ENCODE data around the gene SLC22A4.

The SLC22A4 gene

DNA sequence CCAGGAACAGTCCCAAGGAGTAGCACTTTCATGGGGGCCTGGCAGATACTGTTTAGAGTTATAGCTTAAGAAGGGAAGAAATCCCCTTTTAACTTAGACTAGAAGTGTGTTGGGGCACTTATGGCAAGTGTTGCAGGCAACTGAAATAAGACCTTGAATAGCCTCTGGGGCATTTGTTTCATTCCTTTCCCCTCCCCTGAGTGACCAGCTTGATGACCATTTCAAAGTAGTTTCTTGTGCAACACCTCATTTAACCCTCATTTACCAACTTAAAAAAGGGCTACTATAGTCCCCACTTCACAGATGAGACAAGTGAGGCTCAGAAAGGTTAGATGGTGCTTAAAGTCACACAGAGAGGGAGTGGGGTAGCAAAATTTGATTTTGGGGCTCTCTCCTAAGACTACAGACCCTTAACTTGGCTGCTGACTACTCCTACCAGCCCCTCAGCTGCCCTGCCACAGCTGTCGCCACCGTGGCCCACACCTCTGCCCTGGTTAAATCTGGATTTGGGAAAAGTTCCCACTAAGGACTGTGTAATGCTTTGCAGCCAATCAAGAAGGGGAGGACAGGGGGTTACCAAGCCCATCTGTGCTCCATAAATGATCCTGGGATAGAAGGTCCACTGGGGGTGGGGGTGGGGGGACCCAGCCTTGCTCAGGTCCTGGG is 31.2 kb upstream of the SLC22A4 start:
- no peak for DNase-seq (ENCODE audit: low read depth)

DNA sequence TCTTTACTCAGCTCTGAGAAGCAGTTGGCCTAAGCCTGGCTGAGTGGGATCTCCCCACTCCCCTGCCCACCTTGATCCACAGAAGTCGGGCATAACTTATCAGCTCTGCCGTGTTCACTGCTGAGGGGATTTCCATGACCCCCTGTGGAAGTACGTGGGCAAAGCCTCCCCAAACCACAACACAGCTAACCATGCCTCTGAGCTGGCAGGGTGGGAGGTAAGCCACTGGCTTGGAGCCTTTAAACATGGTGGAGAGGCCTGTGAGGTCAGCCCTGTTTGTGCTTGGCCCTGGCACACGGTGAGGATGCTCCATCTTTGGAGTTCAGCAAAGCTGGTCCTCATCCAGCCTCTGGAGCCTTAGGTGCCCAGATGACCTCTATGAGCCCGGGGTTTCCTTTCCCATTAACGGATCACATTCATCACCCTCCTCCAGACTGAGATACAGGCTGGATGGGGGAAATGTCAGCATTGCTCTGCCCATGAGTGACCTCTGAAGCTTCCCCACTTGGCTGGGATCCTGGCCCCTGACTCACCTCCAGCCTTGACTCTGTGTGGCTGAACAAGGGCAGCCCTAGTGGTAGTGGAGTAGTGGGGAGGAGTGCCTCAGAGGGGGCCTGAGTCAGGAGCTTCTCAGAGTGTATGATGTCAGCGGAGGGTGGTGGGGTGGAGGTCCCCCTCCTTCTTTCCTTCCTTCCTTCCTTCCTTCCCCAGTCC is 30.5 kb upstream of the SLC22A4 start:
- DNase-seq (ENCODE audit: low read depth) = peak; percentile 88

DNA sequence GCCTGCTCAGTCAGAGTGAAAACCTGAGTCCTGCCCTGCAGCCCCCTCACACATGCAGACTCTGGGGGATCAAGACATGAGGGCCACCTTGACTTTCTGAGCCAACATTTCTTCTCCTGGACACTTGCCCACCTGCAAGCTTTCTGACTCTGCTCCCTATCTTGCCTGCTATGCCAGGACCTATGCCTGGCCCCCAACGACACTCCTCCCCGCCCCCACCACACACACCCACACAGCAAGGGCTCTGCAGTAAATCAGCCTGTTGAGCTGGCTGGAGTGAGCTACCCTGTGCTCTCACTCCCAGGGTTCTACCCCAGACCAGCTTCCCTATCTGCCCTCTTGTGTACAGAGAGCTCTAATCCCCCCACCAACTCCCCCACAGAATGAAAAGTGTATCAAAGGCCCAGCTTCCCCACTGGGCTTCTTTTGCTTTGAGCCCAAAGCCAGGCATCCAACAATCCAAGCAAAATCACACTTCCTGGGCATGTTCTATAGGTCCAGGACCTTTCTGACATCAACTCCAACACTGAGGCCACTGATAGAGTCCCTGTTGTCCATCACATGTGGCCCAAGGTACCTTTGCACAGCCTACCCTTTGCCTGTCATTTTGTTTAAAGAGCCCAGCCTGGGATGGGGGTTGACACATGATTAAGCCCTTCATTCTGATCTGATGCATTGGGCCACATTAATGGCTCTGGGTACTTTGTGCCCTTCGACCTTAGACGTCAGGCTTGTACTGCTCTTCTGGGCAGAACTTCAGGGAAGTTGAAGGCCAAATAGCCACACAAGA is 29.5 kb upstream of the SLC22A4 start:
- no peak for DNase-seq (ENCODE audit: low read depth)

DNA sequence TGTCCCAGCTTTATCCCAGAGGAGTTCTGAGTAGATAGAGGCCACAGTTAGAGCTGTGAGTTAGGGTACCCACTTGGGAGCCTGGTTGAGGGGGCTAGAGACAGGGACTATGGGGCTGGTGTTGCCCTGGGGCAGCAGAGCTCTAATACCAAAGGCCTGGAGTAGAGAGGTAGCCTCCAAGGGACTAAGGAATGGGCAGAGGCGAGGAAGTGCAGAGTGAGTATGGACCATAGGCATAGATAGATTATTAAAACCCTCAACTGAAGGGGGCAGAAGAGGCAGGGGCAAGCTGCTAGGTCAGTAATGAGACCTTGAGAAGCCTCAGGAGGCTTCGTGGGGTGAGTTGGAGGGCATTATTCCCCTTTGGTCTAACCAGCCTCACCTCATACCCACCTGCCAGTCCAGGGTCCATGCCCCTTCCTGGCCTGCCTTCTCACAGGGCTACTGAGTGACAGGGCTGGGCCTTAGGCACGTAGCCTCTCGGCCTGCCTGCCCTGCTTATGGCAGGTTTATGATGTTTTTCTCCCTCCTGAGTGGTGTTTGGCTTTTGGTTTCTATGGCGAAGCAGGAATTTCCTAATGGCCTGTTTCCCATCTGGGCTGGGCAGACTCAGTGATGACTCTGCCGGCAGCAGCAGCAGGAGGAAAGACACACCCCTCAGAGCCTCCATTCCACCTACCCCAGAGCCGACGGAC is 28.7 kb upstream of the SLC22A4 start:
- peak; percentile 94 for DNase-seq (ENCODE audit: low read depth)

DNA sequence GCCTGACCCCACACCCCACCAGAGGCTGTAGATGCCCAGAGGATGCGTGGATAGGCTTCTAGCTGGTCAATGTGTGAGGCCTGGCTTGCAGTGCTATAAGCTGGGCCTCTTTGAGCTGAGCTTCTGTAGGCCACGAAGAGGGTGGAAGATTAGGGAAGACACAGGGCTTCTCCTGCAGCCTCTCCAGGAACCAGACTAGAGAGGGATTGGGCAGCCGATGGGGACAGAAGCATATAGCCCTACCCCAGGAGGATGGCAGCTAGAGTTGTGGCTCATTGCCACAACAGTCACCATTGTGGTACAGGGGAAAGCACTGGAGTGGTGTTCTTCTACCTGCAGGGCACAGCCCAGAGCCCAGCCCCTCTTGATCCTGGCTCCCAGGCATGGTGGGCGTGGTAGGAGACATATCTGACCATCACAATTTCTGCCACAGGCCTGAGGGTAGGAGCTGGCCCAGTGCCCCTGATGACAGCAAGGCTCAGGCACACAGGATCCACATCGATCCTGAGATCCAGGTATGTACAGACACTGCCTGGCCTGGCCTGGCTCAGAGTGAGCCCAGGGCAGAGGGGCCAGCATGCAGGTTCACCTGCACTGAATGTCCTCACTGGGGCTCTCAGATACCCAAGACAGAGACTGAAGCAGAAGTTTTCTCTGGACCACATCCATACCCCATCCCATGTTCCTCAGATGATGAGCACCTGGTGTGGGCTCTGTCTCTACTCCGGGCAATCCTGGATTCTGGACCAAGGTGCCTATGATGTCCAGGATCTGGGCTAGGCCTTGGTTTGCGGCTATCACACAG is 28.0 kb upstream of the SLC22A4 start:
- DNase-seq (ENCODE audit: low read depth) = no peak

DNA sequence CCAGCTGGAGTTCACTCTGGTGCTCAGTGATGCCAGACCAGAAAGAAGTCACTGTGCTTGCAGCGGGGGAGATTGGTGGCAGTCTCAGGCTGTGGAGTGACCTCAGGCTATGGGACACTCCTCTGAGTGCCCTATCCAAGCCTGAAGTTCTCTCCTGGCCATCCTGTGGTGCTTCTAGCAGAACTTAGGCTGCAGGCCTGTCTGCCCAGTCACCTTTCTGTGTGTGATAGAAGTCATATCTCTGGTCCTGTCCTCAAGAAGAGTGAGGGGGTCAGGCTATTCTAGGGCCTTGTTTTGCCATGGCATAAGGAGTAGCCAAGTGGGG is 27.4 kb upstream of the SLC22A4 start:
- DNase-seq (ENCODE audit: low read depth) = no peak

DNA sequence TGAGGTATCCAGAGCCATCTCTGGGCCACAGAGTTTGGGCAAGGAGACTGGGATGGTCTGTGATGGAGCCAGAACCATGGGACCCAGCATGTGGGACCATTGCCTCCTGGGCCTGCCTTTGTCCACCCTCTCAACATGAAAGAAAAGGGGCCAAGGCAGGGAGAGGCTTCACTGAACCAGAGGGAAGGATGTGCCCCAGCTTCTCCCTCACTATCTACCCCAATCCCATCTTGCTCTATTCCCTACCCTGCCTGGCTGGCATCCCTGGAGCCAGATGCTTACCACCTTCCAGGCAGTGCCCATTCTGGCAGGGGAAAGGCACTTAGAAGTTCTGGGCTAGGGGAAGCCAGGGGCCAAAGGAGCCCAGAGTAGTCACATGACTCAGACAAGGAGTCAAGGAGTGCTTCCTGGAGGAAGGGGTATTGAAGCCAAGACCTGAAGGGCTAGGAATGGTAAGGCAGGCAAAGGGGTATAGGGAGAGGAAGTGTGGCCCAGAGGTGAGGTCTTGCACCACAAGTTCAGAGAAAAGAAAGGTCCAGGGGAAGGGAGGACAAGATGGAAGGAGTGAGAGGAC is 26.9 kb upstream of the SLC22A4 start:
- no peak for DNase-seq (ENCODE audit: low read depth)

DNA sequence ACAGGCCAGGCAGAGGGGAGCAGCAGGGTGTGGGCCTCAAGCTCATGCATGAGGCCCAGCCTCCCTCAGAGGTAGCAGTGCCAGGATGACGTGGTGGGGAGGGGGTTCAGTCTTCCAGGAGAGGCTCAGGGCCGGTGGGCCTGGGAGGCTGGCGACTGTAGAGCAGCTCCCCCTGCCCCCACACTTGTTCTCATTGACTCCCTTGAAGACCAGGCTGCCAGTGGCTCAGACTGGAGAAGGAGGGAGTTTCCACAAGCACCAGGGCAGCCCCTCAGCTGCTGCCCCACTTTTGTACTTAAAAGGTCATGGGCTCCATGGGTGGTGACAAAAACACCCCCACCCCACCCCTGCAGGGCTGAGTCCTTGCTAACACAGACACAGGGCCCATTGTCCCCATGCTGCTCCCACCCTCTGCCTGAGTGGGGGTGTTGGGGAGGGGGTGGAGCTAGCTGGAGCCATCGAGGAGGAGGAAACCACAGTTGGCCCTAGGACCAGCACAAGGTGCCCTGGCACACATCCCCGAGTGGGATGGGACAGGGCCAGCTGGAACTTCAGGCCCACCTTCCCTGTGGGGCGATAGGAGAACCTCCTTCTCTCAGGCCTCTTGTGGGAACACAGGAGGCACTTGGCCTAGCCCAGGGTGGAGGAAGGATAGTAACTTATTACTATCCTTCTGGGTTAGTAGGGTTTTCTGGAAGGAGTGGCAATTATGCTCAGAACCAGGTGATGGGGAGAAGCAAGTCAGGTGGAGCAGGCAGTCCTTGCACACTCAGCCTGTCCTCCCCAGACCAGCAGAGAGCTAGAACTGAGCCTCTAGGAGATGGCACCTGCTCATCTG is 26.0 kb upstream of the SLC22A4 start:
- DNase-seq (ENCODE audit: low read depth) = no peak

DNA sequence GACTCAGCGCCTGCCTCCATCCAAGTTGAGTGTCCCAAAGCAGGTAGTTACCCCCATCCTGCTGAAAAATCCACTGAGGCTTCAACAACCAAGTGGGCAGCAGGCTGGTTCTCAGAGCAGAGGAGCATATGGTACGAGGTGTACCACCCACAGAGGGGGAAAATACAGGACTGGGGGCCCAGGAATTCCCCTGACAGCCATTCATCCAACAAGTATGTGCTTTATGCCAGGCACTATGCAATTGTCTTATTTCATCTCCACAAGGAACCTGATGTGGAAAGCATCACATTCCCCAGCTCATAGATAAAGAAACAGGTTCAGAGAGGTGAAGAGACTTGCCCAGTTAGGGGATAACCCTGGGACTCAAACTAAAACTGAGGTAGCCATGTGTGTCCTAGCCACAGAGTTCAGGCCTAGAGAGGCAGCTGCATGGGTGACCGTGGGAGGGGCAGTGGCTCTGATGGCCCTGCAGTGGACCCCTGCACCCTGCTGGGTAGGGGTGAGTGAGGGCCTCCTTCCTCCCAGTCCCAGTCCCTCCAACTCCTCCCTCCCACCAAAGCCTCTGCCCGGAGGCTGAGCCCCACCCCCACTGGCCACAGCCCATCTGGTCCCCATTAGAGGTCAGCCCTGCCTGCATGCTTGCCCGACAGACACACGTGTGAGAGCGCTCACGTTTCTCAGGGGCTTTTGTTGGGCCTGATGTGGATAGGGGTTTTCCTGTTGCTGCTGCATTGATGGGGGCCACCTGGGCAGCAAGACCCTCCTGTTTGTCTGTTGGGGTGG is 25.2 kb upstream of the SLC22A4 start:
- no peak for DNase-seq (ENCODE audit: low read depth)

DNA sequence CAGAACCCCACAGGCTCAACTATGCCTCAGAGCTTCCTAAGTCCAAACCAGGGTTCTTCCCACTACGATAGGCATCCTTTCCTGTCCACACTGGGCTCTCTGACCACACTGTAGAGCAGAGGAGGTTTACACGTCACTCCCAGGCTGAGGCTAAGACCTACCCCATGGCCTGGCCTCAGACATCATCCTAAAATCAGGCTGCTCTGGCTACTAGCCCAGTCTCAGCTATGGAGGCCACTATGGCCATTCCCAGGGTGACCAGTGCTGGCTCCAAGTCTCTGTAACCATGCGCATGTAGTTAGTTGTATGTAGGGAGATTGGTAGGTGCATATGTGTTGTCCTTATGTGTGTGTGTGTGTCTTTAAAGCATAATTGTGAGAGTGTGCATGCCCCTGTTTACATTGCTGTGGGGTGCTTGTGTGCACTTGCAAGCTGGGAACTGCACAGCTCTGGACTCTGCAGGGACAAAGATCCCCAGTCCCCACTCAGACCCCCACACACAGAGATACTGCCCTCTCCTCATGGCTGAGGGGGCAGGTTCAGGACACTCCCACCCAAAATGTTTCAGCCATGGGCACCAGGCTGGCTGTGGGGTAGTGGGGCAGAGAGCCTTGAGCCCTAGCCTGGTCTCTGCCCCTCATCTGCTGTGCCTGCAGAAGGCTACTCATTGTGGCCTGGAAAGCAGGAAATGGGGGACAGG is 24.4 kb upstream of the SLC22A4 start:
- DNase-seq (ENCODE audit: low read depth) = no peak

DNA sequence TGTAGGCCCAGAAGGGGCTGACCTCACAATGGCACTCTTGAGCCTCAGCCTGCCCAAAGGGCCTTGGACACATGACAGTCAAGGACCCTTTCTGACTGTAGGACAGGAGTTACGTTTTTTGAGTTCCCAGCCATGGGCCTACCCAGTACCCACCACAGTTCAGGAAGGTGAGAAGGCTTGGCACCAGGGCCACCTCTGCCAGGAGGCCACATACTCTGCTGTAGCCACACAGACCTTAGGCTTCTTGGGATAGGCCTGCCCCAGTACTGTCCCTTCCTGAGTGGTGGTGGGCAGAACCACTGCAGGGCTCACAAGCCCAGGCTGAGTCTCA is 23.9 kb upstream of the SLC22A4 start:
- DNase-seq (ENCODE audit: low read depth) = no peak

DNA sequence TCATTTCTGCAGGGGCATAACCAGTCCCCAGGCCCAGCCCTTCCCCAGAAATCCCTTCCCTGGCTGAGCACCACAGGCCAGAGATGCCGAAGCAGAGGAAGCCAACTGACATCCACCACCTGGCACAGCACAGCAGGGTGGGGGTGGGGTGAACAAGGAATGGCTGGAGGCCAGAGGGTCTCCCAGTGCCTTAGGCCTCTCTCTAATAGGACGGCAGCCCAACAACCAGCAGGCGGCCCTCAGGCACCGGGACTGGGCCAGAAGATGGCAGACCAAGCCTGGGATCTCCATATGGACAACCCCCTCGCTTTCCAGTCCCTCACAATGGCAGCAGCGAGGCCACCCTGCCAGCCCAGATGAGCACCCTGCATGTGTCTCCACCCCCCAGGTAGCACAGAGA is 23.5 kb upstream of the SLC22A4 start:
- no peak for DNase-seq (ENCODE audit: low read depth)

DNA sequence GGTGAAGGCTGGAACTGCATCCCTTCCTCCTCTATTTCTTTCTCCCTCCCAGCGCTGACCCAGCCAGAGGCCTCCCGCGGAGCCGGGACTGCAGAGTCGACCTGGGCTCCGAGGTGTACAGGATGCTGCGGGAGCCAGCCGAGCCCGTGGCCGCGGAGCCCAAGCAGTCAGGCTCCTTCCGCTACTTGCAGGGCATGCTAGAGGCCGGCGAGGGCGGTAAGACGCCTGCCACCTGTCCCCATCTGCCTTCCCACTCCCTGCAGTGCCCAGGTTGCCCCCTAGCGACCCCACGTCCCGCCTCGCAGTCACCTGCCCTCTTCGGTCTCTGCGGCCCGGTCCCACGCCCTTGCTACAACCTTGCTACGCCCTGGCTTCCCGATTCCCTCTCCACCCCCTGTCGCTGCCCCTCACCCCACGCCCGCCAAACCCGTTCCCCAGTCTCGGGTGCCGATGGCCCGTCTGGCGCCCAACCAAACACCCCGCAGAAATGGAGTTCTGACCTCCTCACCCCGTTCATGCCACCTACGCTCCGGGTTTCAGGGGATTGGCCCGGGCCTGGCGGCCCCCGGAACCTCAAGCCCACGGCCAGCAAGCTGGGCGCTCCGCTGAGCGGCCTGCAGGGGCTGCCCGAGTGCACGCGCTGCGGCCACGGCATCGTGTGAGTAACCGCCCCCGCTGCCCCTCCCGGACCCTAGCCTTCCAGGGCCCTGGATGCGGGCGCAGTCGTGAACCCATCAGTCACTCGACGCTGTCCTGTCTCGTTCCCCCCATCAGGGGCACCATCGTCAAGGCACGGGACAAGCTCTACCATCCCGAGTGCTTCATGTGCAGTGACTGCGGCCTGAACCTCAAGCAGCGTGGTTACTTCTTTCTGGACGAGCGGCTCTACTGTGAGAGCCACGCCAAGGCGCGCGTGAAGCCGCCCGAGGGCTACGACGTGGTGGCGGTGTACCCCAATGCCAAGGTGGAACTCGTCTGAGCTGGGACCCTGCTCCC is 22.6 kb upstream of the SLC22A4 start:
- no peak for DNase-seq (ENCODE audit: low read depth)

DNA sequence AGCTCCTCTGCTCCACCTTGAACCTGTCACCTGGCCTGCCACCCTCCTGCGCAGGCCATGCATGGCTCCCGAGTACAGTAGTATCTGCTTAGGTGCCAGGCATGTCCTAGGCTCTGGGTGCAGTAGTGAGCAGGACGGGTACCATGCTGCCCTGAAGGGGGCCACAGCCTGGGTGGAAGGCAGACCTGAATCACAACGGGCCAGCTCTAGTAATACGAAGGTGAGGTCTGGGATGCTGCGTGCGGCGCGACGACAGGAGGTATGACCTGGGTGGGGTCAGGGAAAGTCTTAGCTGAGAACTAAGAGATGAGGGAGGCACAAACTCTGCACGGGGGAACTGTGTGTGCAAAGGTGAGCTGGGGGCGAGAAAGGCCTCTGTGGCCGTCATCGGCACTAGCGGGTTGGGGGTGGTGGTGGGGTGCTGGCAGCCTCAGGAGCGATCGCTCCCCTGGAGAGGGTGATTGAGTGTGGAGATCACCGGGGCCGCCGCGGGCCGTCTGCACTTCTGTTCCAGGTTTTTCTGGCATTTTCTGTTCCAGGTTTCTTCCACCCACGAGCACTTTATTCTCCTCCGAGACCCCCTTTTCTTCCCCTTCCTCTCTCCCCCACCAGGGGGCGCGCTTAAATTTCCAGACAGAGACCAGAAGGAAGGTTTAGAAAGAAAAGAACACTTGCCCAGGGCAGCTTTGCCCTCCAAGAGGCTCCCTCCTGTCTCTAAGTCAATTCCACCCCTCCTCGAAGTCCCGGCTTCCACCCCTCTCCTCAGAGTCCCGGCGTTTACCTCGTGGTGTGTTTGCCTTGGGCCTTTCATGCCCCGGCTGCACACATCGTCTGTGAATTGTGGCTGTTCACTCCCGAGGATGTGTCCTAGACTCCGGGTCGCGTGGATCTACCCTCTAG is 21.6 kb upstream of the SLC22A4 start:
- no peak for DNase-seq (ENCODE audit: low read depth)

DNA sequence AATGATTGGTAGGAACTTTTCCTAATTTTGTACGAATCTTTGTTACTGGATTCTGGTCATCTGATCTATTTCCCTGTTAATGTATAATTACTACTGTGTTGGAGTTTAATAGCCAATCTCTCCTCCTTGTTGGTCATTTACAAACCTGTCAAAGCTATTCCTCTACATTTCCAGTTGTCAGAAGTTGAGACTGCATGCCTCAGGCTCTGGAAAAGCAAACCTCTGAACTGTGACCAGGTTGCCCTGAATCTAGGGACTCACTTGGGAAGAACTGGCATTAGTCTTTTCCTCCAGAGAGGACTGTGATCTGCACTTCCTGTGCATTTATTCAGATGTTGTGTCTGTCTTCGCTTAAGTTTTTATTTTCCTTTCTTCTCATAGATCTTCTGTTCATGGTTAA is 20.6 kb upstream of the SLC22A4 start:
- DNase-seq (ENCODE audit: low read depth) = no peak

DNA sequence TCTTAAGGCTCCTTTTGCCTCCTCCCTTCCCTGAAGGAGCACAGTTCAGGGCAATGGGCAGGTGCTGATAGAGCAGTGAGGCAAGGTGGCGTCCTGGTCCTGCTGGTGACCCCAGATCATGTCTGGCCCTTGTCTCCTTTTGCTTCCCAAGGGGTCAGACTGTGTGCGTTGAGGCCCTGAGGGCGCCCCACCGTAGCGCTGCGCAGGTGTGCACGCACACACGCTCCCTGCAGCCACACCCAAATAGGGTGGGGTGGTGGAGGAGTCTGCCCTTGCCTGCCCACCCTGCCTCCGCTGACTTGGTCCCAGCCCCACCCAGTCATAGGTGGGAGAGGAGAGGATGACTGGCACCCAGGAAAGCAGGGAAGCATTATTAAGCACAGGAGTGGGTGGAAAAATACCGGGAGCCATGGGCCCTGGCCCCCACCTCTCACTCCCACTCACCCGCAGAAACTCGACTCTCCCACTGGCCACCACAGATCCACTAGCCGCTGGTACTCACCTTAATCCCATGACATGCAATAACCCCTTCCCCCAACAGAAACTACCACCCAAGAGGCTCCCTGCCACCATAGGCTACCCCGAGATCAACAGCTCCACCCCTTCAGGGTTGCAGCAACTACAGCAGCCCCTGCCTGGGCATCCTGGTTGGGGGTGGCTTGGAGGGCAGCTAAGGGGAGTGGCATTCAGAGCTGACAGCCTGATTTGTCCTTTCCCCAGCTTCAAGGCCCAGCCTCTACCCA is 20.0 kb upstream of the SLC22A4 start:
- DNase-seq (ENCODE audit: low read depth) = no peak

All from HS-5 (cell line).